Activated CD8-positive, alpha-beta memory T cell treated with anti-CD3 and anti-CD28 coated beads for 24 hours (primary cell): ENCODE results near the gene TENT5C.

Experiments used
- DNase-seq: peaks from one replicate; pipeline ENCODE4 v3.0.0-alpha.2; 2020

Gene TENT5C

GRCh38 chr1:117613969-117614729 lies 8.3 kb downstream of the TENT5C start:
- DNase-seq: no peak

DNA sequence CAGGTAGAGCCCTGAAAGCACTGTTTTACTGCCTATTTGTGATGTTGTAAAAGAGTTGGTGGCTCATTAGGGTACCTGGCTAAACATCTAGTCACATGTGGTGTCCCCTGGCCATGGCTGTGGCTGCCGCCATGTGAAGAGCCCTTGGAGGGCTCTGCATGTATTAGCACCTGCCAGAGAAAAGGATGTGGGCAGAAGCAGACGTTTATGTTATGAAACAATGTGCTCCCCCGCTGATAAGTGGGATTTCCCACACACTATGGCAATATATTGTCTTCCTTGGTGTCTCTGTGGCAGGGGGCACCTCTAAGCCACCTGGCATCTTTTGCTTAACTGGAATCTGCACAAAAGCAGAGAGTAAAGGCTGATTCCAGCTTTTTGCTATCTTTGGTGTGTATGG lies 9.6 kb downstream of the TENT5C start:
- DNase-seq: peak; percentile 60

- DNase-seq: peak; percentile 35
Measured at GRCh38 chr1:117616356-117616755, 10.5 kb downstream of the TENT5C start.

- peak; percentile 41 for DNase-seq
Measured at GRCh38 chr1:117616967-117617366, 11.1 kb downstream of the TENT5C start.

- no peak for DNase-seq
Measured at GRCh38 chr1:117618450-117619122, 12.7 kb downstream of the TENT5C start.

DNA sequence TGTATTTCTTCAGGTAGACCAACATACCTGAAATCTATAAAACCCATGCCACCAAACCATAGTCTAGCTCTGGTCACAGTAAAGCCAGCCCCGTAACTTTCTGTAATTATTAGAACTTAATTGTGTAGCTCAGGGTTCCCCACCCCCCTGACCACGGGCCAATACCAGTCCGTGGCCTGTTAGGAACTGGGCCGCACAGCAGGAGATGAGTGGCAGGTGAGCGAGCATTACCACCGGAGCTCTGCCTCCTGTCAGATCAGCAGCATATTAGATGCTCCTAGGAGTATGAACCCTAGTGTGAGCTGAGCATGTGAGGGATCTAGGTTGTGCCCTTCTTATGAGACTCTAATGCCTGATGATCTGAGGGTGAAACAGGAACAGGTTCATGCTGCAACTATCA lies 14.6 kb downstream of the TENT5C start:
- peak; percentile 47 for DNase-seq

DNA sequence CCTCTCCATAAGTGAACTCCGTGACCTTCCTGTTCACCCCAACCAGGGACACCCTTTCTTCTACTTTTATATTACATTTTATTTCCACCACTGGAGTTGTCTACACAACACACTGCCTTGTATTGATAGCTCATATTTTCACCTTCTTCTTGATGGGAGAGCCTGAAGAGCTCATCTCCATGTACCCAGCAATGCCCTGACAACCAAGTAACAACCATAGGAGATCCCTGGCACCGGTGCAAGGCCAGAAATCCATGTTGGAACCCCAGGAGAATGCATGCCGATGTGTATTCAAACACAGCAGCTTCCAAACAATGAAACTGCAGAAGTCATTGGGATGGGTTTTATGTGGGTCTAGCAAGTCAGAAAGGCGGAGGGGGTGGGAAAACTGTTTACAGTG lies 15.5 kb downstream of the TENT5C start:
- DNase-seq: no peak

- DNase-seq: peak; percentile 38
Measured at GRCh38 chr1:117622726-117623125, 16.9 kb downstream of the TENT5C start.

DNA sequence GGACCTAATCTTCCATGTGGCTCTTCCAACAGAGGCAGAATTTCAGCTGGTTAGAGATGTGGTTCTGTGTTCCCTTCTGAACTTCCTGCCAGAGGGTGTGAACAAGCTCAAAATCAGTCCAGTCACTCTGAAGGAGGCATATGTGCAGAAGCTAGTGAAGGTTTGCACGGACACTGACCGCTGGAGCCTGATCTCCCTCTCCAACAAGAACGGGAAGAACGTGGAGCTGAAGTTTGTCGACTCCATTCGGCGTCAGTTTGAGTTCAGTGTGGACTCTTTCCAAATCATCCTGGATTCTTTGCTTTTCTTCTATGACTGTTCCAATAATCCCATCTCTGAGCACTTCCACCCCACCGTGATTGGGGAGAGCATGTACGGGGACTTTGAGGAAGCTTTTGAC lies 17.3 kb downstream of the TENT5C start:
- DNase-seq: peak; percentile 28

GRCh38 chr1:117623698-117624097 lies 17.9 kb downstream of the TENT5C start:
- peak; percentile 37 for DNase-seq

GRCh38 chr1:117627546-117628130 lies 21.8 kb downstream of the TENT5C start:
- no peak for DNase-seq

DNA sequence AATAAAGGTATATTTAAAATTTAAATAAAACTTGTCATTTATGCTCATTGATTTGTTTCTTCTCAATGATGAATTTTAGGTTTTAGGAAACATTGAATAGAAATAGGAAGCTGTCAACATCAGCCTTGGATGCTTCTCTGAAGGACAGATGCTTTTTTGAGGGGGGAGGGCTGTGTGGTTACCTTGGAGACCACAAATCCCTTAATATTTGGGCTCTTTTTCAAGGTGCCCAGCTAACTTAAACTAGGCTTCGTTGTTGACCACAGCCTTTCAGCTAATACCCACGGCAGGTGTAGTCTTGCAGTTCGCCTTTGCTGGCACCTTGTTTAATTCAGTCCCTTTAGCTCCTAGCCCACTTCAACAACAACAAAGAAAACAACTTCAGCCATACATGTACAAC lies 22.5 kb downstream of the TENT5C start:
- no peak for DNase-seq

DNA sequence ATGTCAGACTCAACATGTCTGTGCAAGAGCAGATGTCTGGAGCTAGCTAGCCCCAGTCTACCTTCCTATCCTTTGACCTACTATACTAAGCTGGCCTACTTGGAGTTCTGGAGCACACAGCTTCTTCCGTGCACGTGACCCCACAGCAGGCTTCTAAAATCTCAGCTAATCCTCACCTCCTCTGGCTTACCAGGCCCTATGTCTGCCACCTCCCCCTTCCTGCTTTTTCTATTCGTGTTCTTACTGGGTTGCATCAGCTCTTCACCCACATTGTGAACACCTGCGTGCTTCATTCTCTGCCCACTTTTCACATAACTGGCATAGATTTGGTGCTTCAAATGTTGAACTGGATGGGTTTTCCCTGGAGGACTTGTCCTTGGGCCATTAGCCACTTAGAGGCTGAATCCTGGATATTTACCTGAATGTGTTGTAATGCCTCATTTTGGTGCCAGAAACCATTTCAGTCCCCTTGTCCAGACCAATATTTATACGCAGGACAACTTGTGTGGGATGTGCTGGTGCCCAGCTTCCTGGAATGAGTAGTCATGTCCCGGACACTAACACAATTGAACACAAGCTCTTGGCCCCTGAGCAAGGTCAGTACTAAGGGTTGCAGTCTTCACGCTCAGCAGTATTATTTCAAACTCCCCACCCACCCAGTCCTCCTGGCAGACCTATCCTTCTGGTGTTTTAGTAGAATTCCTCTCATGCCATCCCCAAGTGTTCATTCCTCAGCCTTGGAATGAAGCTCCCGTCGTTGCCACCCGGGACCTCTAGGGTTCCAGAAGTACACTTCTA lies 24.0 kb downstream of the TENT5C start:
- peak; percentile 42 for DNase-seq

GRCh38 chr1:117630423-117630998 lies 24.7 kb downstream of the TENT5C start:
- peak; percentile 44 for DNase-seq

- DNase-seq: peak; percentile 40
Measured at GRCh38 chr1:117631359-117632160, 25.7 kb downstream of the TENT5C start.

DNA sequence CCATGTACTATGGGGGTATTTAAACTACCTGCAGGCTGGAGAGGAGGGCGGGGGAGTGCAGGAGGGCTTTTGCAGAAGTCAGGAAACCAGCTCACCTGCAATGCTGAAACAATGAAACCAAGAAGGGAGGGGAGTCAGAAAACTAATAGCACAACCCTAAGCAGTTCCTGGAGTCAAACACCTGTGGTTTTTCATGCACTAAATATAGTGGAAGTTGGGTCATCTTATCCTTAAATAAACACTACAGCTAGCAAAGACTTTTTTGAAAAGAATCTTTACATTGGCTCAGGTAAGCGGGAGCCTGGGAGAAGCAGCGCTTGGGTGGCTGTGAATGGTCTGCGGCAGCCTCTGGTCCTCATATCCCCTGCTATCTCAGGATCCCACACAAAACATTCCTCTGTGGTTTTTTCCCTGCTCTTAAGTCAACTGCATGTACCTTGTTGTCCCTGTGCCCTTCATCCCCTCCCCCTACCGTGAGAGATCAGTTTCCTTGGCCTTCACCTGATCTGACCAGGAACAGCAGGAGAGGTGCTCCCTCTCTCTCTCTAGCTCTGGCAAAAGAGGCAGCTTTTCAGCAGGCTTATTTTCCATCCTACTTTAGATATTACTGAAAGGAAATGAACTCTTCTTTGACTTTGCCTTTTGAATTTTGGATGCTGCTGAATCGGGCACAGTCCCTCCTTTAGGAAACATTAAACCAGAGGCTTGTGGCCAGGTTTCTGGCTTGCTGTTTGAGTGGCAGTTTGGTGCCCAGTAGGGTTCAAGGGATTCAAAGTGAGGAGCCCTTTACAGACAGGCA lies 26.6 kb downstream of the TENT5C start:
- DNase-seq: peak; percentile 50

- no peak for DNase-seq
Measured at GRCh38 chr1:117633068-117633345, 27.2 kb downstream of the TENT5C start.

GRCh38 chr1:117633423-117633822 lies 27.6 kb downstream of the TENT5C start:
- DNase-seq: peak; percentile 37

- DNase-seq: no peak
Measured at GRCh38 chr1:117633936-117634335, 28.1 kb downstream of the TENT5C start.

DNA sequence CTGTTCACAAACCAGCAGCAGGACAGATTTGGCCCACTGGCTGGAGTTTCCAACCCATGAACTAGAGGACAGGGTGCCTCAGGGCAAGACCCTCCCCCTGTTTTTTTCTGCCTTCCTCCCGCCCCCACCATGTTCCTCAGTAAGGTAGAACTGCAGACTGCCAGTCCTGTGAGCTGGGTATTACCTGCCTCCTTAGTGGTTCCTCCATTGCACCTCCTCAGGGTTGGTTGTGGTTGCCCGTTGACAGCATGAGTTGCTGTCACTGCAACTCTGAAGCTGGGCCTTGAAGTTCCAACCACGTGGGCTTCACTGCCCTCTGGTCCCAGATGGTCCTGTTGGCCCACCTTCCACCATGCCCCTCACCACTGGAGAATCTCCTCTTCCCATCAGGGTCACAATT lies 28.8 kb downstream of the TENT5C start:
- no peak for DNase-seq

- DNase-seq: no peak
Measured at GRCh38 chr1:117635805-117636204, 30.0 kb downstream of the TENT5C start.
